Caki2 (cell line): Measurements from ENCODE around the gene PLD5. TPM values are rescaled to one million over a fixed set of nuclear protein-coding genes. Genes with fewer than 3 reads are reported as not detected.
A peak's percentile ranks its signal among the peaks of the same experiment; 100 is the strongest.
"Not testable (repeated sequence)": the region's sequence is repeated elsewhere in the genome, so short reads cannot be mapped to it uniquely, and the experiment has no call there.

Experiments
- DNase-seq: peaks from one replicate; pipeline ENCODE4 v3.0.0-alpha.2; 2015; ENCODE audit warnings: low read depth
- in situ Hi-C: cut with HindIII; loops from 2 replicates; pipeline ENCODE4 v1.10.0; 2016; ENCODE audit warnings: low sequenced_read_pairs, low pct_unique_long_range_greater_than_20kb, mixed read lengths
- total RNA-seq: library from RNA; depleted of rRNA; stranded (reverse); fragments of >200 nt; shearing (Covaris generic); gene quantifications from 2 replicates; pipeline ENCODE4 v1.2.3, GENCODE V29; 2014; ENCODE audit warnings: low replicate concordance

Gene PLD5
- total RNA-seq, 1 experiment from 2014 or later = 2.5 TPM

- in situ Hi-C loops = no loop called here
These were observed 2.1 kb downstream of the PLD5 start for GRCh38 chr1:242522304-242522945.

GRCh38 chr1:242515555-242515954 is 8.9 kb downstream of the PLD5 start:
- DNase-seq = no peak
- in situ Hi-C loops = no loop called here

More at GRCh38 chr1:242522304-242522945, 2.1 kb downstream of the PLD5 start:
- DNase-seq = no peak

GRCh38 chr1:242506724-242507123 is 17.8 kb downstream of the PLD5 start:
- DNase-seq = no peak
- in situ Hi-C loops = no loop called here

- in situ Hi-C loops = no loop called here
- no peak for DNase-seq
These were observed 35.0 kb downstream of the PLD5 start for GRCh38 chr1:242489545-242489944.

GRCh38 chr1:242477944-242478343 is 46.6 kb downstream of the PLD5 start:
- DNase-seq = no peak
- in situ Hi-C loops = no loop called here

- in situ Hi-C loops = no loop called here
- DNase-seq = no peak
These were observed 53.7 kb downstream of the PLD5 start for GRCh38 chr1:242470774-242471173.

GRCh38 chr1:242468784-242469183 is 55.7 kb downstream of the PLD5 start:
- DNase-seq = peak; percentile 79
- in situ Hi-C loops = no loop called here

GRCh38 chr1:242467556-242468145 is 56.8 kb downstream of the PLD5 start:
- in situ Hi-C loops = no loop called here
- peak; percentile 37 for DNase-seq

GRCh38 chr1:242462867-242463266 is 61.6 kb downstream of the PLD5 start:
- in situ Hi-C loops = no loop called here
- DNase-seq = no peak

- in situ Hi-C loops, DNase-seq: not testable (repeated sequence)
These were observed 64.8 kb downstream of the PLD5 start for GRCh38 chr1:242459740-242460139.

- no peak for DNase-seq
- in situ Hi-C loops = no loop called here
These were observed 67.7 kb downstream of the PLD5 start for GRCh38 chr1:242456726-242457269.

- in situ Hi-C loops = no loop called here
- no peak for DNase-seq
These were observed 69.5 kb downstream of the PLD5 start for GRCh38 chr1:242455052-242455361.

- DNase-seq = peak; percentile 43
- in situ Hi-C loops = no loop called here
These were observed 70.0 kb downstream of the PLD5 start for GRCh38 chr1:242454262-242455051.

- no peak for DNase-seq
- in situ Hi-C loops = no loop called here
These were observed 71.9 kb downstream of the PLD5 start for GRCh38 chr1:242452573-242452972.

- in situ Hi-C loops = no loop called here
These were observed 74.8 kb downstream of the PLD5 start for GRCh38 chr1:242449661-242450060.

GRCh38 chr1:242448910-242449645 is 75.4 kb downstream of the PLD5 start:
- DNase-seq = no peak
- in situ Hi-C loops = no loop called here

More at GRCh38 chr1:242449661-242450060, 74.8 kb downstream of the PLD5 start:
- no peak for DNase-seq

GRCh38 chr1:242447689-242448088 is 76.8 kb downstream of the PLD5 start:
- in situ Hi-C loops = no loop called here
- DNase-seq = no peak

GRCh38 chr1:242440757-242441156 is 83.7 kb downstream of the PLD5 start:
- in situ Hi-C loops = no loop called here

GRCh38 chr1:242435200-242435599 is 89.3 kb downstream of the PLD5 start:
- DNase-seq = no peak
- in situ Hi-C loops = no loop called here

More at GRCh38 chr1:242440757-242441156, 83.7 kb downstream of the PLD5 start:
- no peak for DNase-seq
